ENCODE results near the gene SPTBN1. TPM values are rescaled to one million over a fixed set of nuclear protein-coding genes. Genes with fewer than 3 reads are reported as not detected.

SPTBN1 gene
- total RNA-seq, 1 donor from 2014 or later: 813 TPM

GRCh38 chr2:54658564-54659071 is 202.5 kb downstream of the SPTBN1 start:
- H3K4me1 ChIP-seq: no peaks in the 10 kb centered on the region
- no peak overlapping the region for H3K27ac ChIP-seq
- intact Hi-C loops (cut with DNase I): no loop called here
- H3K36me3 ChIP-seq: peaks cover 99% of the 10 kb centered on the region
- H3K9me3 ChIP-seq: no peaks in the 10 kb centered on the region
- DNase-seq: no peak
- ATAC-seq: no peak
- H3K27me3 ChIP-seq: no peaks in the 10 kb centered on the region
- H3K4me3 ChIP-seq: no peak overlapping the region
- TF ChIP-seq CTCF (IDR thresholded peaks at IDR 0.05): no peak

- Histone ChIP-seq H3K4me1 (no peaks in the 10 kb centered on the region), H3K27ac (no peak overlapping the region), H3K27me3 (no peaks in the 10 kb centered on the region), H3K36me3 (peaks cover 99% of the 10 kb centered on the region), H3K4me3 (no peak overlapping the region), H3K9me3 (no peaks in the 10 kb centered on the region)
- no peak for ATAC-seq
- TF ChIP-seq CTCF (IDR thresholded peaks at IDR 0.05): no peak
- DNase-seq: no peak
- intact Hi-C loops (cut with DNase I): no loop called here
Measured at GRCh38 chr2:54659527-54659926, 203.4 kb downstream of the SPTBN1 start.

DNA sequence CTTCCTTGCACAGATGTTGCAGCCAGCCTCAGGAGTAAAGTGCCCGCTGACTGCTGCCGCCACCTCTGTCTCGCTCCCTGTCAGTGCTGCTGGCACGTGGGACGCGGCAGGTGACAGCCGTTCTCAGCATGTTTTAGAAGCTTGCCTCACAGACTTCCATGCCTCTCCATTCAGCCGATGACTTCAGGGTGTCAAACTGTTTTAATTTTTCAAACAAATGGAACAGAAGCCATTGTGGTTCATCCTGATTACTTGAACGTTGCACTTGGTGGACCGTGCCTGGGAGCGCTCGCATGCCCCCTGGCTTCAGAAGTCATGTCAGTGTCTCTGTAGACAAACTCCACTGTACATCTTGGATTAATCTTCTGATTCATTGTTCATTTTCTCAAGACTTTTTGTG is 204.6 kb downstream of the SPTBN1 start:
- Histone ChIP-seq H3K27me3 (no peaks in the 10 kb centered on the region), H3K4me1 (peaks cover 12% of the 10 kb centered on the region), H3K27ac (no peak overlapping the region), H3K36me3 (peaks cover 99% of the 10 kb centered on the region), H3K4me3 (no peak overlapping the region), H3K9me3 (no peaks in the 10 kb centered on the region)
- ATAC-seq (no peak), DNase-seq (no peak)
- TF ChIP-seq CTCF (IDR thresholded peaks at IDR 0.05): no peak
- intact Hi-C loops (cut with DNase I): no loop called here

- no peak for ATAC-seq
- no peaks in the 10 kb centered on the region for H3K27me3 ChIP-seq
- H3K9me3 ChIP-seq: no peaks in the 10 kb centered on the region
- peaks cover 37% of the 10 kb centered on the region for H3K4me1 ChIP-seq
- no peak for TF ChIP-seq CTCF (IDR thresholded peaks at IDR 0.05)
- H3K27ac ChIP-seq: peak overlapping the region; percentile 26
- intact Hi-C loops (cut with DNase I): no loop called here
- peaks cover 90% of the 10 kb centered on the region for H3K36me3 ChIP-seq
- no peak overlapping the region for H3K4me3 ChIP-seq
- DNase-seq: no peak
Measured at GRCh38 chr2:54663424-54664030, 207.4 kb downstream of the SPTBN1 start.

GRCh38 chr2:54664238-54664786 is 208.2 kb downstream of the SPTBN1 start:
- intact Hi-C loops (cut with DNase I): no loop called here
- no peaks in the 10 kb centered on the region for H3K27me3 ChIP-seq
- peak overlapping the region; percentile 79 for H3K27ac ChIP-seq
- no peaks in the 10 kb centered on the region for H3K9me3 ChIP-seq
- ATAC-seq (no peak), DNase-seq (no peak)
- peaks cover 45% of the 10 kb centered on the region for H3K4me1 ChIP-seq
- no peak overlapping the region for H3K4me3 ChIP-seq
- no peak for TF ChIP-seq CTCF (IDR thresholded peaks at IDR 0.05)
- H3K36me3 ChIP-seq: peaks cover 90% of the 10 kb centered on the region

Measured in upper lobe of right lung (tissue), 1 donor.